HG03196 (cell line): ENCODE data around the gene VEZT.
"Not testable (repeated sequence)": the region's sequence is repeated elsewhere in the genome, so short reads cannot be mapped to it uniquely, and the experiment has no call there.

Source experiments
- ATAC-seq: cut with Tn5 transposase; IDR thresholded peaks from one replicate; pipeline ENCODE4 v1.9.1; 2021; ENCODE audit not compliant: unreplicated experiment

VEZT gene

GRCh38 chr12:95318071-95318545 is 100.5 kb downstream of the VEZT start:
- ATAC-seq = no peak

DNA sequence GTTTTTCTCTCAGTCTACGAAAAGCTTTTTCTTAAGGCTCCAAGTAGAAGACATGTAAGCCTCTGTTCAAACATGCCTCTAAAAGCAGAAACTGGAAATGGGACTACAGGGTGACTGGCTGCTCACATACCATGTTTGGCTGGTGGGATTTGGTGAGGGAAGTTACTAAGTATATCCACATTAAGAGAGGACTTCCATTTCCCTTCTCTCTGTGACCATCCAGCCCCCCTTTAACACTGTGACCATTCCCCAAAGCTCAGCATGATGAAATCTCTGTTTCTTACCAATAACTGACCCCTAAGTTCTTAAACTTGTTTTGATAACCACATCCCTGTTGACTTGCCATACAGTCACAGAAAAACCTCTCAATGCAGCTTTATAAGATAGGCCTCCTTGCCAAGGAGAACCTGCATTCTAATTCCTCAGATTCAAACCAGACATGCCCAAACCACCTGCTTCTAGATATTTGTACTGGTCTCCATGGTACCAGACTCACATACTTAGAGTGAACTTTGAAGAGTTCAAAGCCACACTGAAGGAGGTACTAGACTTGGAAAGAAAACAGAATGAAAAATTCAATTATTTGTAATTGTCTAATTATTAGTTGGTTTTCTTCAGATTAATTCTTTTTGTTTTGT is 102.2 kb downstream of the VEZT start:
- ATAC-seq = no peak

DNA sequence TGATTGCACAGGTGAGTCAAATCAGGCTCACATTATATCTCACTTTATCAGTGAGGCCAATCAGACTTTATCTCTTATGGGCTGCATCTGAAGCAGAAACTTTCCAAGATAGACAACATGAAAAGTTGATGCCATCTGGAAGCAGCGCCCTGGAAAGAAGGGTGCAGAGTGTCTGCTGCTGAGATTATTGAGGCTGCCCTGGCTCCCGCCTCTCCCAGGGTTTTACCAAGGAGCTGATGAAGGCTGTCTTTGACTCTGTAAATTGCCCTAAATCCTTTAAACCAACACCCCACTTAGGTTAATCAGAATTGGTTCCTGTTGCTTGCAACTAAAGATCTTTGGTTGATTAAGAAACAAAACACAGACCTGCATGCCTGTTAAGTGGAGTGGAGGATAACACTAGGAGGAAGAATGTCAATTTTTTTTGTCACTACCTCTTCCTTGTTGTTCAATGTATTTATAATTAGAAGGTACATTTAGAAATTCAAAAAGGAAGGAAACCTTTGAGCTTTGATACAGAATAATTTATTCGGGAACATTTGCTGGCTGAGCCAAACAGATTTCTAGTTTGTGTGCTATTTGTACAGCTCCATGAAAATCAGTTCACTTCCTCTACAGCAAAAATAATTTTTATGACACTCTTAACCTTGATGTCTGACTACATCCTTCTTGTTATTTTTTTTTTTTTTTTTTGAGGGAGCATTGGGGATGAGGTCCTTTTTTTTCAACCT is 104.1 kb downstream of the VEZT start:
- ATAC-seq = no peak

- ATAC-seq = no peak
Measured at GRCh38 chr12:95322326-95322725, 104.7 kb downstream of the VEZT start.

DNA sequence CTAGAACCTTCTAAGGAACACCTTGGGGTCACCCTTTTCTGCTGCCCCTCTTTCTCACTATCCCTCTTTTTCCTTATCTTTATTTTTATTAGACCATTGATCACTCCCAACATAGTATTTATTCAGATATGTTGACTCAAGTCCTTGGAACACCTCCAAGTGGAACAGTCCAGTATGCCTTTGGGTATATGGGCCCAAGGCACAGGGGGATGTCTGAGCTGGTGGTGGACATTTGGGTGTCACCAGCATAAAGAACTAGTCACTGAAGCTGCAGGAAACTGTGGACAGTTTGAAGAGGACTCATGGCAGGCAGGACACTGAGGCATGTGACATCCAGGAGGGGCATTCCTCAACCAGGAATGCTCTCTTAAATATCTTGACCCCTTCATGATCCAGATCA is 105.6 kb downstream of the VEZT start:
- ATAC-seq = no peak

DNA sequence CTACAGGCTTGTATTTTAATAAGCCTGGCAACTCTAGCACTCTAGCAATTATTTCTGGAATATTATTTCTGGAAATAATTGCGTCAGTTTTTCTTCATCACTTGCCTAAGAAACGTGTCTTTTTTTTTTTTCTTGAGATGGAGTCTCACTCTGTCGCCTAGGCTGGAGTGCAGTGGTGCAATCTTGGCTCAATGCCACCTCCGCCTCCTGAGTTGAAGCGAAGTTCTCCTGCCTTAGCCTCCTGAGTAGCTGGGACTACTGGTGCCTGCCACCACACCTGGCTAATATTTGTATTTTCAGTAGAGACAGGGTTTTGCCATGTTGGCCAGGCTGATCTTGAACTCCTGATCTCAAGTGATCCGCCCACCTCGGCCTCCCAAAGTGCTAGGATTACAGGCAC is 106.6 kb downstream of the VEZT start:
- not testable (repeated sequence) for ATAC-seq

DNA sequence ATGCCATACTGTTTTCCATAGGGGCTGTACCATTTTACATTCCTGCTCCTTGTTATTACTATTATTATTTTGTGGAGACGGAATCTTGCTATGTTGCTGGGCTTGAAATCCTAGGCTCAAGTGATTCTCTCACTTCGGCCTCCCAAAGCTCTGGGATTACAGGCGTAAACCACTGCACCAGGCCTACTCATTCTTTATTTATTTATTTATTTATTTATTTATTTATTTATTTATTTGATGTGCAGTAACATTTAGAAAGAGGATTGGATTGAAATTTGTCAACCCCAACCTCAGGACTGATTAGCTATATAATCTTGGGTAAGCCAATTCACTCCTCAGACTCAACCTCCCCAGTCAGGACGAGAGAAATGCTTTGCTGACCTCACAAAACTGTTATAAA is 107.9 kb downstream of the VEZT start:
- no peak for ATAC-seq

GRCh38 chr12:95326445-95326844 is 108.8 kb downstream of the VEZT start:
- ATAC-seq = no peak

- no peak for ATAC-seq
Measured at GRCh38 chr12:95326855-95327254, 109.2 kb downstream of the VEZT start.

- ATAC-seq = no peak
Measured at GRCh38 chr12:95328708-95329107, 111.1 kb downstream of the VEZT start.

- ATAC-seq = no peak
Measured at GRCh38 chr12:95335948-95336347, 118.3 kb downstream of the VEZT start.

GRCh38 chr12:95336387-95337067 is 118.9 kb downstream of the VEZT start:
- ATAC-seq = no peak

- ATAC-seq = no peak
Measured at GRCh38 chr12:95337146-95337545, 119.5 kb downstream of the VEZT start.

DNA sequence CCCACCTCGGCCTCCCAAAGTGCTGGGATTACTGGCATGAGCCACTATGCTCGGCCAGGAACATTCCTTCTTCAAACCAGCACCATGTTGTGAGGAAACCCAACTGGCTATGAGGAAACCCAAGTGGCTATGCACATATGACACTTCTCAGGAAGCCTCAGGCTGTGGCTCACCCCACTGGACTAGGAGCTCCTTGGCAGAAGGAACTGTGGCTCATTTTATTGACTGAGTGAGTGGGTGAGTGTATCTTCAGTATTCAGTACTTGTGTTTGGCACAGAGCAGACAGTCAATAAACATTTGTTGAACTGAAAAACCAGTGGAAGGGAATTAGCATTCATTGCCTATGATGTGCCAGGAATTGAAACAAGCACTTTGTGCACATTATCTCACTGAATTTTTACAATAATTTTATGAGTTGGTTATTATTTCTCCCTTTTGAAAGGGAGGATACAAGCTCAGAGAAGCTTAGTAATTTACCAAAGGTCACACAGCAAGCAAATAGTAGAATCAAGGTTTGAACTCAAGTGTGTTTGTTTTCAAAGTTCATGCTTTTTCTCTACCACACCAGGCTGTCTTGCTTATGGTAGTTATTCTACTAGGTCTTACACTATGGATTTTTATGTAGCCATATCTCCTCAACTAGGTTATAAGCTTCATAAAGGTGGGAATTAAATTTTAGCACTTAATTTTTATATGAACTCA is 121.6 kb downstream of the VEZT start:
- ATAC-seq = no peak

DNA sequence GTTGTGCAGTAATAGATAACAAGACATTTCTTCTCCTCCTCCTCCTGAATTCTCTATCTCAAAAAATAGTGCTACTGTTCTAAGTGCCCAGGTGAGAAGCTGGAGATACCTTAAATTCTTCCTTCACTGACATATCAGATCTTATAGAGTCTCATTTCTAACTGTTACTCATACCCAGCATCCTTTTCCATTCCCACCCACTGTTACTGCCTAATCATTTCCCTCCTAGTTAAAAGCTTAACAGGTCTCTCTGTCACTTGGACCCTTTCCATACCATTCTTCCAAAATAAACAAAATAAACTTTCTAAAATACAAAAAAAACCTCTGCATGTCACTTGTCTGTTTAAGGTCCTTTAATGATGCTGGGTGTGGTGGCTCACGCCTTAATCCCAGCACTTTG is 124.4 kb downstream of the VEZT start:
- ATAC-seq = no peak

DNA sequence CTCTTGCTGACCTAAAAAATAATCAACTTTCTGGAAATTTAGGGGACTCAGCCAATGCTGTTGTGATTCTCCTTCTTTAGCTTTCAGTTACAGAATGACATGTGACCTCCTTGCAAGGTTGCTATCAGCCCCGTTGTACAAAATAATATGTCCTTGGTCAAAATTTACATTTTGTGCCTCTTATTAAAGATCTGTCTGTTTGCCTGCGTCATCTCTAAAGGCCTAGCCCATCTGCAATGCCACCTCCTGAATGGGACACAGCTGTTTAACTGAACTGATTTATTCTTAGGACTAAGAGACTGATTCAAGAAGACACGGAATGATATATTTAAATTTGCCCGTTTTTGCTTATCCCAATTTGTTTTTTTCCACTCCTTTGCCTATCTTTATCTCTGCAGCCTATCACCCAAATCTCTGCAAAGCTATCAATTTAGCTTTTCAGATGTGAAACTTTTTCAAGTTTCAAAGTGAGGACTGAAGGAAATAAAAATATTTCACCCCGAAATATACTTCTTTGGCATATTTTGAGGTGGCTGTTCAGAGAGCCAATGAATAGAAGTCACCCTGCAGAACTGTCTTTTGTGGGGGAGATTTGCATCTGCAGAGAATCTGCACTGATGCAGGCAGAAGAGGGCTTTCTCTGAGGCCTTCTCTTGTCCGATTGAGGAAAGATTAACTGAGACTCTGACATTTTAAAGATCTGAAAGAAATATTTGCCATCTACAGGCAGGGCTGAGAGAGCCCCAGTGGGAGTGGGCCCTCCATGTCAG is 126.0 kb downstream of the VEZT start:
- ATAC-seq = no peak

DNA sequence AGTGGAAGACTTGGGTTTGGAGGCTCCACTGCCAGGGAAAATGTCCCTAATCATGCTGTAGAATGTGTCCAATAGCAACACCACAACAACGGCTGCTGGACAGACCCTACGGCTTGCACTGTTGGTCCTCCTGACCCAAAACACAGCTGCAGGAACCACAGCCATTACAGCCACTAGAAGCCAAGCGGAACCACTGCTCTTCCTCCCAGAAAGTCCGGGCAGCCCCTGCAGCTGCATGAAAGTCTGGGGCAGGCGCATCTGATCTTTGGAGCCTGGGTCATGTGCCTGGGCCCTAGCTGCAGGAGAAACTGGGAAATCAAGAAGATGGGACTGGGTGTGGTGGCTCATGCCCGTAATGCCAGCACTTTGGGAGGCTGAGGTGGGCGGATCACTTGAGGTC is 131.7 kb downstream of the VEZT start:
- no peak for ATAC-seq

GRCh38 chr12:95351748-95352147 is 134.1 kb downstream of the VEZT start:
- no peak for ATAC-seq
